ENCODE data around the gene UBR3. TPM values are rescaled to one million over a fixed set of nuclear protein-coding genes. Genes with fewer than 3 reads are reported as not detected.
A peak's percentile ranks its signal among the peaks of the same experiment; 100 is the strongest.

The UBR3 gene
- polyA plus RNA-seq, 2 of the 4 experiments (the other 2 are of a cell fraction): 11.0 to 23.1 TPM

GRCh38 chr2:169999054-169999453 lies 171.8 kb downstream of the UBR3 start:
- no peaks in the 10 kb centered on the region for H3K9me3 ChIP-seq
- DNase-seq (ENCODE audit: low read depth in 1 of 2, low spot score in 1 of 2) (no peak), FAIRE-seq (no peak), ATAC-seq (no peak)
- no peak overlapping the region for H3K4me3 ChIP-seq
- no peak overlapping the region for H3K27ac ChIP-seq
- H3K4me1 ChIP-seq: no peaks in the 10 kb centered on the region
- ChIA-PET CTCF (interaction anchor here (0.6 kb wide), 1 partner anchor 378 kb away, joined by 3 read pairs; no protein-coding TSS in a partner anchor), POLR2A (no interaction called here)
- TF ChIP-seq MAZ (IDR thresholded peaks at IDR 0.05; ENCODE audit: borderline replicate concordance, low read depth, low read length) (no peak), ATOH8 (CRISPR knock-in tag; IDR thresholded peaks at IDR 0.05; ENCODE audit: low read depth) (no peak), JUNB (IDR thresholded peaks at IDR 0.05) (no peak), USF2 (IDR thresholded peaks at IDR 0.05) (no peak), PHF8 (IDR thresholded peaks at IDR 0.05; ENCODE audit: borderline replicate concordance, low read depth) (no peak), TP53 (CRISPR knock-in tag; IDR thresholded peaks at IDR 0.05) (no peak), POLR2AphosphoS2 (conservative IDR thresholded peaks at IDR 0.05; ENCODE audit: low read length) (no peak), RARB (CRISPR knock-in tag; IDR thresholded peaks at IDR 0.05) (no peak), CBX8 (IDR thresholded peaks at IDR 0.05) (no peak), ZC3H11A (IDR thresholded peaks at IDR 0.05) (no peak), FOSB (CRISPR knock-in tag; IDR thresholded peaks at IDR 0.05) (no peak), ZSCAN20 (CRISPR knock-in tag; IDR thresholded peaks at IDR 0.05) (no peak), HOXB5 (CRISPR knock-in tag; IDR thresholded peaks at IDR 0.05) (no peak), ZFP36 (IDR thresholded peaks at IDR 0.05; ENCODE audit: borderline replicate concordance, partially characterized antibody) (no peak), BHLHE40 (IDR thresholded peaks at IDR 0.05; ENCODE audit: low read depth, low read length) (no peak)
- WGBS (ENCODE audit: missing lambda C conversion rate): 83% methylated on average over 4 of the region's 4 CpGs
- no peak overlapping the region for H3K4me2 ChIP-seq

GRCh38 chr2:170002096-170002495 lies 174.8 kb downstream of the UBR3 start:
- Histone ChIP-seq H3K4me2 (no peak overlapping the region), H3K9me3 (no peaks in the 10 kb centered on the region), H3K4me1 (no peaks in the 10 kb centered on the region), H3K4me3 (no peak overlapping the region), H3K27ac (no peak overlapping the region)
- DNase-seq (ENCODE audit: low read depth in 1 of 2, low spot score in 1 of 2) (no peak), ATAC-seq (no peak), FAIRE-seq (no peak)
- TF ChIP-seq HMGXB4 (CRISPR knock-in tag; IDR thresholded peaks at IDR 0.05; ENCODE audit: borderline replicate concordance) (no peak), JUNB (IDR thresholded peaks at IDR 0.05) (no peak), EHMT2 (IDR thresholded peaks at IDR 0.05; ENCODE audit: low read depth) (no peak), BHLHE40 (IDR thresholded peaks at IDR 0.05; ENCODE audit: low read depth, low read length) (no peak), SMC3 (IDR thresholded peaks at IDR 0.05) (no peak), HEYL (CRISPR knock-in tag; IDR thresholded peaks at IDR 0.05) (no peak)
- POLR2A ChIA-PET: no interaction called here
- CTCF ChIA-PET: interaction anchor here (0.7 to 1.1 kb wide), 2 partner anchors 233 to 285 kb away, joined by 3 to 4 read pairs; no protein-coding TSS in a partner anchor
- WGBS (ENCODE audit: missing lambda C conversion rate): 93% methylated on average over 1 of the region's 1 CpG

- Histone ChIP-seq H3K9me3 (no peaks in the 10 kb centered on the region), H3K4me3 (no peak overlapping the region), H3K4me2 (no peak overlapping the region), H3K4me1 (no peaks in the 10 kb centered on the region), H3K27ac (no peak overlapping the region)
- POLR2A ChIA-PET: no interaction called here
- peak; percentile 74 to 85 for ATAC-seq
- CTCF ChIA-PET: no interaction called here
- WGBS (ENCODE audit: missing lambda C conversion rate): 60% methylated on average over 1 of the region's 1 CpG
- peak in 1 of 2 experiments; percentile 16 for DNase-seq (ENCODE audit: low read depth in 1 of 2, low spot score in 1 of 2)
- TF ChIP-seq RAD21 (conservative IDR thresholded peaks at IDR 0.05 in 1 of 2, IDR thresholded peaks at IDR 0.05 in 1 of 2) (peak in 1 of 2 experiments; percentile 23; a peak in 1 of 5 replicates), PBX3 (IDR thresholded peaks at IDR 0.05) (no peak), CBX8 (IDR thresholded peaks at IDR 0.05) (no peak)
- no peak for FAIRE-seq
Measured at GRCh38 chr2:170005702-170006101, 178.4 kb downstream of the UBR3 start.
